Progenitor cell of endocrine pancreas (in vitro differentiated cells): ENCODE results near the gene PAWR. TPM values are rescaled to one million over a fixed set of nuclear protein-coding genes. Genes with fewer than 3 reads are reported as not detected.

Experiments
- DNase-seq: peaks from one replicate; pipeline ENCODE4 v3.0.0; 2021; ENCODE audit warnings: low spot score; ENCODE audit not compliant: unreplicated experiment
- H3K27ac Mint-ChIP-seq: 2 replicates; pipeline ENCODE4 v1.8.0; 2021; ENCODE audit warnings: mild to moderate bottlenecking, moderate library complexity, mixed read lengths
- H3K27me3 Mint-ChIP-seq: 2 replicates; pipeline ENCODE4 v1.8.0; 2021; ENCODE audit warnings: mixed read lengths
- H3K36me3 Mint-ChIP-seq: 2 replicates; pipeline ENCODE4 v1.8.0; 2022; ENCODE audit warnings: mixed read lengths; ENCODE audit not compliant: insufficient read depth
- H3K4me1 Mint-ChIP-seq: 2 replicates; pipeline ENCODE4 v1.8.0; 2021; ENCODE audit warnings: low read depth, mixed read lengths
- H3K4me3 Mint-ChIP-seq: 2 replicates; pipeline ENCODE4 v1.8.0; 2021; ENCODE audit warnings: low read depth, mild to moderate bottlenecking, moderate library complexity, mixed read lengths
- H3K9me3 Mint-ChIP-seq: 2 replicates; pipeline ENCODE4 v1.8.0; 2021; ENCODE audit warnings: low read depth, mixed read lengths
- CTCF ChIP-seq: fragments of 200-600 bp; sonication (generic); IDR thresholded peaks from one replicate; pipeline ENCODE4 v1.5.0; 2021; ENCODE audit warnings: antibody characterized with exemption, mild to moderate bottlenecking; ENCODE audit not compliant: unreplicated experiment
- total RNA-seq: library from RNA; stranded (reverse); gene quantifications from 2 replicates; pipeline ENCODE4 v1.2.1, GENCODE V29; 2021

Gene PAWR
- total RNA-seq, 1 donor from 2014 or later: 85.7 TPM

- no peak for DNase-seq
- Mint-ChIP-seq H3K27ac (no peak overlapping the region), H3K4me3 (no peak overlapping the region), H3K36me3 (peaks cover 18% of the 10 kb centered on the region), H3K9me3 (peaks cover 4% of the 10 kb centered on the region), H3K4me1 (peaks cover 12% of the 10 kb centered on the region), H3K27me3 (no peaks in the 10 kb centered on the region)
- TF ChIP-seq CTCF: no peak
Observed at GRCh38 chr12:79658221-79658620, 32.5 kb downstream of the PAWR start.

- no peak for TF ChIP-seq CTCF
- Mint-ChIP-seq H3K4me3 (no peak overlapping the region), H3K27me3 (no peaks in the 10 kb centered on the region), H3K9me3 (peaks cover 4% of the 10 kb centered on the region), H3K4me1 (peaks cover 12% of the 10 kb centered on the region), H3K27ac (no peak overlapping the region), H3K36me3 (peaks cover 18% of the 10 kb centered on the region)
- DNase-seq: no peak
Observed at GRCh38 chr12:79657136-79657535, 33.6 kb downstream of the PAWR start.

GRCh38 chr12:79655036-79655435 lies 35.7 kb downstream of the PAWR start:
- H3K9me3 Mint-ChIP-seq: peaks cover 4% of the 10 kb centered on the region
- no peak overlapping the region for H3K4me3 Mint-ChIP-seq
- no peak for DNase-seq
- peaks cover 8% of the 10 kb centered on the region for H3K4me1 Mint-ChIP-seq
- peaks cover 18% of the 10 kb centered on the region for H3K36me3 Mint-ChIP-seq
- no peak overlapping the region for H3K27ac Mint-ChIP-seq
- H3K27me3 Mint-ChIP-seq: no peaks in the 10 kb centered on the region
- no peak for TF ChIP-seq CTCF

- H3K4me1 Mint-ChIP-seq: peaks cover 7% of the 10 kb centered on the region
- H3K27ac Mint-ChIP-seq: no peak overlapping the region
Observed at GRCh38 chr12:79652521-79652920, 38.2 kb downstream of the PAWR start.

GRCh38 chr12:79650440-79650839 lies 40.3 kb downstream of the PAWR start:
- TF ChIP-seq CTCF: no peak
- H3K27ac Mint-ChIP-seq: no peak overlapping the region
- DNase-seq: no peak
- peaks cover 4% of the 10 kb centered on the region for H3K36me3 Mint-ChIP-seq
- H3K27me3 Mint-ChIP-seq: no peaks in the 10 kb centered on the region
- no peak overlapping the region for H3K4me3 Mint-ChIP-seq
- H3K4me1 Mint-ChIP-seq: peaks cover 7% of the 10 kb centered on the region
- H3K9me3 Mint-ChIP-seq: no peaks in the 10 kb centered on the region

More at GRCh38 chr12:79652521-79652920, 38.2 kb downstream of the PAWR start:
- Mint-ChIP-seq H3K4me3 (no peak overlapping the region), H3K27me3 (no peaks in the 10 kb centered on the region), H3K36me3 (peaks cover 15% of the 10 kb centered on the region), H3K9me3 (peaks cover 4% of the 10 kb centered on the region)
- DNase-seq: no peak
- TF ChIP-seq CTCF: no peak
